ENCODE data around the gene CYP2U1.
"Not testable (repeated sequence)": the region's sequence is repeated elsewhere in the genome, so short reads cannot be mapped to it uniquely, and the experiment has no call there.

CYP2U1 gene

GRCh38 chr4:107896158-107896645 lies 35.1 kb upstream of the CYP2U1 start:
- H3K9ac ChIP-seq (ENCODE audit: insufficient read length): no peak overlapping the region
- H3K27ac ChIP-seq: no peak overlapping the region

GRCh38 chr4:107896646-107897045 lies 34.7 kb upstream of the CYP2U1 start:
- TF ChIP-seq EZH2 (IDR thresholded peaks at IDR 0.05): no peak
- no peak for TF ChIP-seq FOXP2 (optimal IDR thresholded peaks at IDR 0.05; ENCODE audit: control extremely low read depth, extremely low read length, insufficient read depth)
- no peak for TF ChIP-seq POLR2AphosphoS5 (IDR thresholded peaks at IDR 0.05; ENCODE audit: borderline replicate concordance, low read depth, low read length)
- DNase-seq (ENCODE audit: low read depth, low spot score): no peak
- Histone ChIP-seq H3K27ac (no peak overlapping the region), H3K4me3 (no peak overlapping the region), H3K36me3 (ENCODE audit: insufficient read depth, low read length) (no peaks in the 10 kb centered on the region), H3K9ac (ENCODE audit: insufficient read length) (no peak overlapping the region), H3K9me3 (ENCODE audit: low read depth, low read length) (no peaks in the 10 kb centered on the region)

More at GRCh38 chr4:107896158-107896645, 35.1 kb upstream of the CYP2U1 start:
- Histone ChIP-seq H3K9me3 (ENCODE audit: low read depth, low read length) (no peaks in the 10 kb centered on the region), H3K36me3 (ENCODE audit: insufficient read depth, low read length) (no peaks in the 10 kb centered on the region), H3K4me3 (no peak overlapping the region)
- no peak for DNase-seq (ENCODE audit: low read depth, low spot score)
- TF ChIP-seq FOXP2 (optimal IDR thresholded peaks at IDR 0.05; ENCODE audit: control extremely low read depth, extremely low read length, insufficient read depth) (no peak), EZH2 (IDR thresholded peaks at IDR 0.05) (no peak), POLR2AphosphoS5 (IDR thresholded peaks at IDR 0.05; ENCODE audit: borderline replicate concordance, low read depth, low read length) (no peak)

GRCh38 chr4:107897823-107898222 lies 33.5 kb upstream of the CYP2U1 start:
- Histone ChIP-seq H3K9ac (ENCODE audit: insufficient read length) (no peak overlapping the region), H3K4me3 (no peak overlapping the region), H3K9me3 (ENCODE audit: low read depth, low read length) (no peaks in the 10 kb centered on the region), H3K27ac (no peak overlapping the region), H3K36me3 (ENCODE audit: insufficient read depth, low read length) (no peaks in the 10 kb centered on the region)
- no peak for DNase-seq (ENCODE audit: low read depth, low spot score)
- TF ChIP-seq POLR2AphosphoS5 (IDR thresholded peaks at IDR 0.05; ENCODE audit: borderline replicate concordance, low read depth, low read length) (no peak), EZH2 (IDR thresholded peaks at IDR 0.05) (no peak), FOXP2 (optimal IDR thresholded peaks at IDR 0.05; ENCODE audit: control extremely low read depth, extremely low read length, insufficient read depth) (no peak)

- no peaks in the 10 kb centered on the region for H3K9me3 ChIP-seq (ENCODE audit: low read depth, low read length)
- no peak overlapping the region for H3K27ac ChIP-seq
- no peak for TF ChIP-seq FOXP2 (optimal IDR thresholded peaks at IDR 0.05; ENCODE audit: control extremely low read depth, extremely low read length, insufficient read depth)
- no peak for TF ChIP-seq EZH2 (IDR thresholded peaks at IDR 0.05)
- no peak for TF ChIP-seq POLR2AphosphoS5 (IDR thresholded peaks at IDR 0.05; ENCODE audit: borderline replicate concordance, low read depth, low read length)
- DNase-seq (ENCODE audit: low read depth, low spot score): no peak
- H3K4me3 ChIP-seq: no peak overlapping the region
- no peaks in the 10 kb centered on the region for H3K36me3 ChIP-seq (ENCODE audit: insufficient read depth, low read length)
- H3K9ac ChIP-seq (ENCODE audit: insufficient read length): no peak overlapping the region
These were observed 31.3 kb upstream of the CYP2U1 start for GRCh38 chr4:107900067-107900466.

GRCh38 chr4:107900508-107900907 lies 30.8 kb upstream of the CYP2U1 start:
- H3K27ac ChIP-seq: no peak overlapping the region
- H3K9ac ChIP-seq (ENCODE audit: insufficient read length): no peak overlapping the region
- no peaks in the 10 kb centered on the region for H3K36me3 ChIP-seq (ENCODE audit: insufficient read depth, low read length)
- TF ChIP-seq EZH2 (IDR thresholded peaks at IDR 0.05) (no peak), FOXP2 (optimal IDR thresholded peaks at IDR 0.05; ENCODE audit: control extremely low read depth, extremely low read length, insufficient read depth) (no peak), POLR2AphosphoS5 (IDR thresholded peaks at IDR 0.05; ENCODE audit: borderline replicate concordance, low read depth, low read length) (no peak)
- no peaks in the 10 kb centered on the region for H3K9me3 ChIP-seq (ENCODE audit: low read depth, low read length)
- no peak for DNase-seq (ENCODE audit: low read depth, low spot score)
- no peak overlapping the region for H3K4me3 ChIP-seq

GRCh38 chr4:107901213-107901934 lies 30.0 kb upstream of the CYP2U1 start:
- DNase-seq (ENCODE audit: low read depth, low spot score): no peak
- Histone ChIP-seq H3K27ac (no peak overlapping the region), H3K4me3 (no peak overlapping the region), H3K9ac (ENCODE audit: insufficient read length) (no peak overlapping the region), H3K36me3 (ENCODE audit: insufficient read depth, low read length) (no peaks in the 10 kb centered on the region), H3K9me3 (ENCODE audit: low read depth, low read length) (no peaks in the 10 kb centered on the region)
- TF ChIP-seq FOXP2 (optimal IDR thresholded peaks at IDR 0.05; ENCODE audit: control extremely low read depth, extremely low read length, insufficient read depth) (no peak), POLR2AphosphoS5 (IDR thresholded peaks at IDR 0.05; ENCODE audit: borderline replicate concordance, low read depth, low read length) (no peak), EZH2 (IDR thresholded peaks at IDR 0.05) (no peak)

GRCh38 chr4:107902715-107903114 lies 28.6 kb upstream of the CYP2U1 start:
- TF ChIP-seq EZH2 (IDR thresholded peaks at IDR 0.05) (no peak), POLR2AphosphoS5 (IDR thresholded peaks at IDR 0.05; ENCODE audit: borderline replicate concordance, low read depth, low read length) (no peak), FOXP2 (optimal IDR thresholded peaks at IDR 0.05; ENCODE audit: control extremely low read depth, extremely low read length, insufficient read depth) (no peak)
- Histone ChIP-seq H3K27ac (no peak overlapping the region), H3K4me3 (no peak overlapping the region), H3K9ac (ENCODE audit: insufficient read length) (no peak overlapping the region), H3K36me3 (ENCODE audit: insufficient read depth, low read length) (no peaks in the 10 kb centered on the region), H3K9me3 (ENCODE audit: low read depth, low read length) (no peaks in the 10 kb centered on the region)
- DNase-seq (ENCODE audit: low read depth, low spot score): no peak

- H3K9ac ChIP-seq (ENCODE audit: insufficient read length): not testable (repeated sequence)
These were observed 26.3 kb upstream of the CYP2U1 start for GRCh38 chr4:107905082-107905481.

More at GRCh38 chr4:107905082-107905481, 26.3 kb upstream of the CYP2U1 start:
- not testable (repeated sequence) for H3K4me3 ChIP-seq; DNase-seq (ENCODE audit: low read depth, low spot score); H3K27ac ChIP-seq; H3K36me3 ChIP-seq (ENCODE audit: insufficient read depth, low read length); H3K9me3 ChIP-seq (ENCODE audit: low read depth, low read length)
